GM19099 (cell line): ENCODE measurements around the gene RBM22.

Experiments
- POLR2A ChIP-seq: IDR thresholded peaks from 3 replicates; pipeline ENCODE4 v1.6.1; 2011; ENCODE audit warnings: low read depth; ENCODE audit not compliant: insufficient read length; ENCODE audit errors: extremely low read depth

The RBM22 gene

DNA sequence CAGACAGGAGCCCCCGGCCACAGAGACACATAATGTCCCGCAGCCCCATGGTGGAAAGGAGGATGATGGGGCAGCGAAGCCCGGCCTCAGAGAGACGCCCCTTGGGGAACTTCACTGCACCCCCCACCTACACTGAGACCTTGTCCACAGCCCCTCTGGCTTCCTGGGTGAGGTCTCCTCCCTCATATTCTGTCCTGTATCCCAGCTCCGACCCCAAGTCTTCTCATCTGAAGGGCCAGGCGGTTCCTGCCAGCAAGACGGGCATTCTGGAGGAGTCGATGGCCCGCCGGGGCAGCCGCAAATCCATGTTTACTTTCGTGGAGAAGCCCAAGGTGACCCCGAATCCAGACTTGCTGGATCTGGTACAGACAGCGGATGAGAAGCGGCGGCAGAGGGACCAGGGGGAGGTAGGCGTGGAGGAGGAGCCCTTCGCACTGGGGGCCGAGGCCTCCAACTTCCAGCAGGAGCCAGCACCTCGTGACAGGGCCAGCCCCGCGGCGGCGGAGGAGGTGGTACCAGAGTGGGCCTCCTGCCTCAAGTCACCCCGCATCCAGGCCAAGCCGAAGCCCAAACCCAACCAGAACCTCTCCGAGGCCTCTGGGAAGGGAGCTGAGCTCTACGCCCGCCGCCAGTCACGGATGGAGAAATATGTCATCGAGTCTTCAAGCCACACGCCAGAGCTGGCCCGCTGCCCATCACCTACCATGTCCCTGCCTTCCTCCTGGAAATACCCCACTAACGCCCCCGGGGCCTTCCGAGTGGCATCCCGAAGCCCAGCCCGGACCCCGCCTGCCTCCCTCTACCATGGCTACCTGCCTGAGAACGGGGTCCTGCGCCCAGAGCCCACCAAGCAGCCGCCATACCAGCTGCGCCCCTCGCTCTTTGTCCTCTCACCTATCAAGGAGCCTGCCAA lies 51.5 kb downstream of the RBM22 start:
- TF ChIP-seq POLR2A, result no peak

DNA sequence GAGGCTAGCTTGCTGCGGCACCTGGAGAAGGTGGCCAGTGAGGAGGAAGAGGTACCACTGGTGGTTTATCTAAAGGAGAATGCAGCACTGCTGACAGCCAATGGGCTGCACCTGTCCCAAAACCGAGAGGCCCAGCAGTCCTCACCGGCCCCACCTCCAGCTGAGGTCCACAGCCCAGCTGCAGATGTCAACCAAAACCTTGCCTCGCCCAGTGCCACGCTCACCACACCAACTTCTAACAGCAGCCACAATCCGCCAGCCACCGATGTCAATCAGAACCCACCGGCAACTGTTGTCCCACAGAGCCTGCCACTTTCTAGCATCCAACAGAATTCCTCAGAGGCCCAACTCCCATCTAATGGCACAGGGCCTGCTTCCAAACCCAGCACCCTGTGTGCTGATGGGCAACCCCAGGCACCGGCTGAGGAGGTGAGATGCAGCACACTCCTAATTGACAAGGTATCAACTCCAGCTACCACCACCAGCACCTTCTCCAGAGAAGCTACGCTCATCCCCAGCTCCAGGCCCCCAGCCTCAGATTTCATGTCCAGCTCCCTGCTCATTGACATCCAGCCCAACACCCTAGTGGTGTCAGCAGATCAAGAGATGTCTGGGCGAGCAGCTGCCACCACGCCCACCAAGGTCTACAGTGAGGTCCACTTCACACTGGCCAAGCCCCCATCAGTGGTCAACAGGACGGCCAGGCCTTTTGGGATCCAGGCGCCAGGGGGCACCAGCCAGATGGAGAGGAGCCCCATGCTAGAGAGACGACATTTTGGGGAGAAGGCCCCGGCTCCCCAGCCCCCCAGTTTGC lies 52.4 kb downstream of the RBM22 start:
- no peak for TF ChIP-seq POLR2A

DNA sequence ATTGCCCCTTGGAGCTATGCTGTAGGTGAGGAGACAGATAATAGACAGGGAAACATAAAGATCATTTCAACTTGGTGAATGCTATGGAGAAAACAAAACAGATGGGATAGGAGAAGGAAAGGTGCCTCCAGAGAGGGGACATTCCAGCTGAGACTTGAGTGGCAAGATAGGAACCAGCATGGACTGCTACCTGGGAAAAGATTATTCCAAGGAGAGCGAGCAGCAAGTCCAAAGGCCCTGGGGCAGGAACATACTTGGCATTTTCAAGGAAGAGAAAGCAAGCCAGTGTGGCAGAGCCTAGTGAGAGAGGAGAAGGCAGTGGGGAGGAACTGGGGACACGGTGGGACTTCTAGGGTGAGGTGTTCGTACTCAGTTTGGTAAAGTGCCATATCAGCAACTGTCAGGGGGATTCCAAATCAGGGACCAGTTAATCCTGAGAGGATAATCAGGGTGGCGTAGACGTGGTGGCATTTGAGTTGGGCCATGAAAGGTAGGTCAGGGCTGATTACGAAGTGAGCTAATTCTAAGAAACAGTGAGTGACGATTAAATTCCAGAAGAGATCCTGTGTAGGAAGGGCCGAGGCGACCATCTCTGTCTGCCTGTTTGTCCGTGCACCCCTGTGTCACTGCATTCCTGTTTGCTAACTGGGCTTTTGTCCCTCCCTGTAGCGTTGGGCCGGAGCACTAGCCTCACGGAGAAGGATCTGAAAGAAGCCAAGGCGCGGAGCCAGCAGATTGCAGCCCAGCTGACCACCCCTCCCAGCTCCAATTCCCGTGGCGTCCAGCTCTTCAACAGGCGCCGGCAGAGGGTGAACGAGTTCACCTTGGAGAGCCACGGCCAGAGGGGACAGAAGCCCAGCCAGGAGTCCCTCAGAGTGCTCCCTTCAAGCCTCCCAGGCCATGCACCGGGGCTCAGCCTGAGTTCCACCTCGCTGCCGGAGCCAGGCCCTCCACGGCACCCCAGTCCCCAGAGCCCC lies 53.3 kb downstream of the RBM22 start:
- no peak for TF ChIP-seq POLR2A

DNA sequence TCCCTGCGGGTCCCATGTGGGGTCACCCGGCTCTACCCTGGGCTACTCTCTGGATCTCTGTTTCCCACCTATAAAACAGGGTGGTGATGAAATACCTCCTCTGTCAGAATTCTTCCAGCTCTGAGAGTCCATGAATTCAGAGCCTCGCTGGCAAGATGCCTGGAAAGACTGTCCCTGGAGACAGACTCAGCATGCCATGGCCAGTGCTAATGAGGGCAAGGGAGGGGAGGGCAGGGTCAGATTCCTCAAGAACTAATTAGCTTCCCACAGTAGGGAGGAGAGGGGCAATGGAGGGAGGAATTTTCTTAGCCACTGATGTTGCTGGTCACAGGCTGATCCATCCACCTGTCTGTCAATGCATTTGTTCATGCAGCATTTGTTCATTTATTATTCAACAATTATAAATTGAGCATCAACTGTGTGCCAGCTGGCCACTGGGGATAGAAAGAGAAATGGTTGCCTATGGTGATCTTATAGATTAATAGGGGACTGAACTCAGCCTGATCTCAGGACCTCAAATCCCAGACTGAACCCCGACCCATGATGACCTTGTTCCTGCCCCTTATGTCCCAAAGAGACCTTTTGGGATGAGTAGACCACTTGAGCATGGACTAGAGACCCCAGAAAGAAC lies 55.7 kb downstream of the RBM22 start:
- TF ChIP-seq POLR2A, result no peak

DNA sequence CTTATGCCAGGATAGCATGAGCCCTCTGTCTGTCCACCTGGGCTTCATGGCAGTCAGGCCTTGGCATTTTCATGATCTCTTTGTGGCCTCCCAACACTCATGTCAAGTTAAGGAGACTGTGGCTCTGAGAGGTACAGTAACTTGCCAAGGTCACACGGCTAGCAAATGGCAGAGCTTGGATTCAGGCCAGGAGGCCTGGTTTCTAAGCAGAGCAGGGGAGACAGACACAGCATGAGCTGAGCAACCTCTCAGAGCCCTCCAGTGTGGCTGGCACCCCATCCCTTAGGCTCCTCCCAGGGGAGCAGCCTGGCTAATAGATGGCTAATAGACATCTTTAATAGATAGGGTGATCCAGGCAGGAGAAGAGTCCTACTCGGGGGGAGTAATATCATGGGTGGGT lies 56.3 kb downstream of the RBM22 start:
- TF ChIP-seq POLR2A, result no peak

DNA sequence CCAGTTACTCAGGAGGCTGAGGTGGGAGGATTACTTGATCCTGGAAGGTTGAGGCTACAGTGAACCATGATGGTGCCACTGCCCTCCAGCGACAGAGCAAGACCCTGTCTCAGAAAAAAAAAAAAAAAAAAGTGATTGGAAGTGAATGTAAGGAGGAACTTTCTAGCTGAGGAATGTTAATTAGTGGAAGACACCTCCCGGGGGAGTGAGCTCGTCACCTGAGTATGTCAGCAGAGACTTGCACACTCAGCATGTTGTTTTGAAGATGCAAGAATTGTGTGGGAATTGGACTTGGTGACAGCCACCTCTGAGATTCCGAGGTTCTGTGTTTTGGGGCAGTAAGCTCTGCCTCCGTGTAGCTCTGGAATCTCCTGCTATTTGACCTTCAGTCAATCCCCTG lies 56.8 kb downstream of the RBM22 start:
- TF ChIP-seq POLR2A, result no peak

DNA sequence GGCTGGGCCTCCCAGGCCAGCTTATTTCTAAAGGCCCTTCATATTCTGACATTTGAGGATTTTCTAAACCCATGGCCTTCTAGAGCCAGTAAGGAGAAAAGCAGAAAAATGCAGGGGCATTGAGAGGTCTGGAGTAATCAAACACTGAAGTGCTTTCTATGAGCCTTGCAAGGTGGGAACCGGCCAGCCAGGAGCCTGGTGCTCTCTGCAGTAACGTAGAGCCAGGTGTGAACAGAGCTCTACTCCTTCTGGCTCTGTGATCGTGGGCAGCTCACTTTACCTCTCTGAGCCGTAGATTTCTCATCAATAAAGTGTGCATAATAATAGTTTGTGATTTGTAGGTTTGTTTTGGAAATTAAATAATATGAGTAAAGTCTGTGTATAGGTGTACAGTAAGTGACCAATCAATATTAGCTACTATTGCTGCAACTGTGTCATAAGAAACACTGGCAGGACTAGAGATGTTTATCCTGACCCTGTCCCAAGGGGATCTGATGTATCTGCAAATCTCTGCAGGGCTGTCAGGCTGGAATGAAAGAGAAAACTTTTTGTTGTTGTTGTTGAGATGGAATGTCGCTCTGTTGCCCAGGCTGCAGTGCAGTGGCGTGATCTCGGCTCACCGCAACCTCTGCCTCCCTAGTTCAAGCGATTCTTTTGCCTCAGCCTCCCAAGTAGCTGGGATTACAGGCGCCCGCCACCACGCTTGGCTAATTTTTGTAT lies 57.7 kb downstream of the RBM22 start:
- no peak for TF ChIP-seq POLR2A

DNA sequence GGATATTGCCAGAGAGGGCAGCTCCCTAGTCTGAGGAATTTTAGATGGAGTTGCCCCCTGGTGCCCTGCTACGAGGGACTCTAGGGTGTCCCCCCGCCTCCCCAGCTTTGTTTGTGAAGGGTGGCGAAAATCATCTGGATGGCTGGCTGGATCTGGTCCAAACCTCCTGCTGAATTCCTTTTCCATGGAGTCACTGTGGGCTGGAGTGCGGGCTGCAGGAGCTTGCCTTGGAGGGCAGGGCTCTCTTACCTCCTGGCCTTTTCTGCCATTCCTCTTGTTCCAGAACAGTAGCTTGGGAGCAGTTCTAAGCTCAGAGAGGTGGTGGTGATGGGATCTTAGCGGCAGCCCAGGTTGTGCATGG lies 58.3 kb downstream of the RBM22 start:
- TF ChIP-seq POLR2A, result no peak

DNA sequence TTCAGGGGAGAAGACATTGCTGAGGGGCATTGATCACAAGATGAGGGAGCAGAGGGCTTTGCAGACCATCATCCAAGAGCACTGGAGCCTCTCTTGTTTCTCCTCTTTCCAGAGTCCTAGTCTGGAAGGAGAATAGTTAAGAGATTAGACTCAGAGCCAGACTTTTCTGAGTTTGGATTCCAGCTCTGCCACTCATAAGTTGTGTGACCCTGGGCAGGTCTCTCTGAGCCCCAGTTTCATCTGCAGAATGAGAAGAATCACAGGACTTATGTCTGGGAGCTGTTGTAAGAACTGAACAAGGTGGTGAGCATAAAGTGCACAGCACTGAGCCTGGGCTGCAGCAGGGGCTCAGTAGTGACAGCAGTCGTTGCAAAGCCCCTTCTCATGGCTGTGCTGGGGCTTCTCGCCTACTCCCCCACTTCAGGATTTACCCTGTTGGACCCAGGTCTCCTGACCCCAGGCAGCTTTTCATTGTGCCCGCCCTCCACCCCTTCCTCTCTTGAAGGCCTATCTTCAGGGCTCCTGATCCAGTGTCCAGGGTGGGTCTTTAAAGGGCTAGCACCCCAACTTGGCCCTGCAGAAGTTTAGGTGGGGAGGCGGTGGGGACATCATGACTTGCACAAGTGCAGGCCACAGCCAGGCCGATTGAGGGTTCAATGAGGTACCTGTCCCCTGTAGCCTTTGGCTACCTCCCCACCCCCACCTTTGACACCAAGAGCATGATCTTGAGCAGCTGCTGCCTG lies 58.9 kb downstream of the RBM22 start:
- TF ChIP-seq POLR2A, result no peak

DNA sequence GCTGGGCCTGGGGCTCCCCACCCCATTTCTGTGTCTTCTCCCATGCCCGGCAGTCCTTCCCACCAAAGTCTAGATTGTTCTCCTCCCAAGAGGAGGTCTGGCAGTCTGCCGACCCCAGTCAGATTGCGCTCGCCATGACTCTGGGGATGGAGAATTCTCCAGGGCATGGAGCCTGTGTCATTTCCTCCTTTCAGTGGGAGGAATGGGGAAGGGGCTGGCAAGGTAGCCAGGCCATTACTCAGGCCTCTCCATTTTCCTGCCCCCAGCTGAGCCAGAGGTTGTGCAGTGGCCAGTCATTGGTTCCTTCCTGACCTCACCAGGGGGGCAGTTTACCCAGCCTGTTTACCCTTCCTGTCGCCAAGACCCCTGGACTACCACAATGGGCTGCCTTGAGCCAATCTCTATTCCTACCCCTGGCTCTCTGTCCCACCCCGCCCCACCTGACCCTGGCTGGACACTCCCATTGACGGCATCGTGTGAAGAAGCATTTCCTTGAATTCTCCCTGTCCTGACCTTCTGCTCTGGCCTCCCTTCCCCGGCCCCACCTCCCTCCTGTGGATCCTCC lies 59.8 kb downstream of the RBM22 start:
- TF ChIP-seq POLR2A, result no peak
